NCI-H146 treated with DMSO at 0.1 percent for 48 hours (cell line): ENCODE data around the gene CALML3.

Source experiments
- DNase-seq: peaks from one replicate; lab custom pipeline; 2025; ENCODE audit not compliant: unreplicated experiment; lab: John Stamatoyannopoulos, UW

Gene CALML3

DNA sequence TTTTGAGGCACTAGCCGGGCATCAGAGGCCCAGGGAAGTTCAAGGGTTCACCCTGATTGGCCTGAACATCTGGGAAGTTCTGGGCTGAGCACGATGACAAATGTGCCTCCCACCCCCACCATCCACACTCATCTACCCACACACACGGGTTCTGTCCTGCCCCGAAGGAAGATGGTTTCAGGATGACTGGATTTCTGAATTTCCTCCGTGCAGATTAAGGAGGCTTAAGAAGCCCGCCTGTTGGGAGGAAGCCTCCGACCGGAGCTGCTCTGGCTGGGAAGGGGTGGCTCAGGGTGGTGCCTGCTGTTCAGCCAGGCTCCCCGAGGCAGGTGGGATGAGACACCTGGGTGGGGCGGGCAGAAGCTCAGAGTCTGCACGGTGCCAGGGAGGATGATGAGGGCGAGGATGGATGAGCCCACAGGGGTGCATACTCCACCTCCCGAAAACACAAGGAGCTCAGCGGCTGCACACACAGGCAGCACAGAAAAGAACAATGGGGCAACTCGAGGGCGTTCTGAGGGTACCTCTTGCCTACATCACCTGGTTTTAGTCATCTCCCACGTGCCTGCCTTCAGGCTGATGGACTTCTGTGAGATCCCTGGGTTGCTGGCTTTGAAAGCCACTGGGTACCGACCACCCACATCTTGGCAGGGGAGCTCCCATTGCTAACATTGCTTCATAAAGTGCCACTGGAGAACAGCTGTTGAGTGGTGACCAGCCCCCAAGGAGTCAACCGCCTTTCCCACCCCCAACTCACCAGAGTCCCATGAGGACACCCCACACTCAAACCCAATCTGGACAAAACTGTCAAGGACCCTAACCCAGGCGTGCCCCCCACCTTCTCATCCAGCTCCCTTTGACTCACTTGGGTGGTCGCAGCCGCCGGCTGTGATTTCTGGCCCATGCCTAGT is 41.2 kb downstream of the CALML3 start:
- no peak for DNase-seq

DNA sequence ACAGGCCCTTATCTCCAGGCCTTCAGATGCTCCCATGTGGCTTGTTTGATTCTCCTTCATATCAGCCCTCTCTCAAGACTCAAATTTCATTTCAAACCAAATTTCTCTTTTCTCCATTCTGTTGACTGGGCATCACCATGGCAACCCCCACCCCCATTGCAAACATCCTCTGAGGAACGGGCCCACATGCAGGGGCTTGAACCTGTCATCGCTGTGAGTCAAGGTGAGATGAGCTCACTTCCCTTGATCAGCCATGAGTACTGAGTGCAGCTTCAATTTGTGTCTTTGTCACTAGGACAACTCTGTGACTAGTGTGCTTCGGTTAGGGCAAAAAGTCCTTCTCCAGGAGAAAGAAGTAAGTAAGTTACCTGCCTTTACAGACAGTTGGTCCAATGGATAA is 41.9 kb downstream of the CALML3 start:
- DNase-seq: peak; percentile 40

DNA sequence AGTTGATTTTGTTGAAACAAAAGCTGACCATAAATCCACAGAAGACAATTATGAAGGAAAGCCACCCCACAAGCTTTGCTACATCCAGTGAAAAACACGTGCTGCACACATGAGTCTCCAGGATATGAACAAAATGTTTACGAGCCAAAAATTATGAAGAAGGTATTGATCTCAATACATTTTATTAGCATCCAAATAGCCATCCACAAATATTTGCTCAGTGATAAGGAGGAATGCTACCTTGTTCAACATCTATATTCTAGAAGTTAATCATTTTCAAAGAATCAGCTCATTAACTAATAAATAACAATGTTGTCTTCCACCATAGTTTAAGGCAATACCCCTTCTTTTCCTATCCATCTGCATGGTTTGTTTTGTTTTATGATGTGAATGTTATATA is 42.7 kb downstream of the CALML3 start:
- DNase-seq: no peak

DNA sequence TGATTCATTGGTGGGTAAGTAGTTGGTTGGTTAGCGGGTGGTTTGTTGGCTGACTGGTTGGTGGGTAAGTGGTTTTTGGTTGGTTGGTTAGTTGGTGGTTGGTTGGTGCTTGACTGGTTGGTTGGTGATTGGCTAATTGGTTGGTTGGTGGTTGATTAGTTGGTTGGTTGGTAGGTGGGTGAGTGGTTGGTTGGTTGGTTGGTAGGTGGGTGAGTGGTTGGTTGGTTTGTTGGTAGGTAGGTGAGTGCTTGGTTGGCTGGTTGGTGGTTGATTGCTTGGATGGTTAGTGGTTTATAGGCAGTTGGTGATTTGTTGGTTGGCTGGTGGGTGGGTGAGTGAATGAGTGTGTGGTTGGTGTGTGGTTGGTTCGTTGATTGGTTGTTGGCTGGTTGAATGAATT is 44.2 kb downstream of the CALML3 start:
- no peak for DNase-seq

DNA sequence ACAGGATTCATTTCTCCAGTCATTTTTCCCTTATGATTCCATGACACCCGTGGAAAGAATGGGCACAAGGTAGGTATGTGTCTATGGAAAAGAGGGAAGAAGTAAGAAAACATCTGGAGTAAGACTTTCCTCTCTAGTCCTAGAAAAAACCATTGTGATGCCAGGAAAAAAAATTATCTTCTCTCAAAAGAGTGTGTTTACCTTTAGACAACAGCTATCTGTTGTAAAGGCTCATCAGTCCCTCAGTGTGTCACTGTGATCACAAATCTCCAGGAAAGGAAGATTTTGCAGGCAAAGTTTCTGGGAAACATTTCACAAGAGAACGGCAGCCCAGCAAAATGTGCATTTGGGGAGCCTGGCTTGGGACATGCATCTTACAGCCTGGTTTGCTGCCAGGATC is 44.8 kb downstream of the CALML3 start:
- no peak for DNase-seq

DNA sequence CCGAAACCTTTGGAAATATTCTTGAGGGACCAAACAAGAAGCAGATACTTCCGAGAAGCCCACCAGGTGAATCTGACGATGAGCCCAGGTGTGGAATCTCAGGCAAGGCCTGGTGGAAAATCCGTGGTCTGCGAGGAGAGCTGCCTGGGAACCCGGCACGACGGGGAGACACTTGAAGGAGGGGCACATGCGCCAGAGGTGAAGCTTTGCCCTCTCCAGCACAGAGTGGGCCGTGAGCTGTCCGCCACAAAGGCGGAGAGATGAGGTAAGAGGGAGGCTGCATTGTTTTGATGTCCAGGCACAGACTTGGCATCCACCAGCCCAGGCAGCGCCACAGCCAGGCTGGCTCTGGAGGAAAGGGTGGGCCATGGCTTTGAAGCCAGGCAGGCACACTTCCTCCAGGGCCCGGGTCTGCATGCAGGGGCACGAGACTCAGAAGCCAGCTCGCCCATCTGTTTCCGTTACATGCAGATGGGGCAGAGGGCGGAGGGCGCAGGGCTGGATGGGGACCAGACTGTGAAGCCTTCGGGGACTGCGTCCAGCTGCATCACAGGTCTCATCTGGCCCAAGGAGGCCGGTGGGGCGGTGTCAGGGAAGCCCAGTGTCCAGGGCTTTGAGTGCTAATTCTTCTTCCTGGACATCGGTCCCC is 45.4 kb downstream of the CALML3 start:
- DNase-seq: no peak

DNA sequence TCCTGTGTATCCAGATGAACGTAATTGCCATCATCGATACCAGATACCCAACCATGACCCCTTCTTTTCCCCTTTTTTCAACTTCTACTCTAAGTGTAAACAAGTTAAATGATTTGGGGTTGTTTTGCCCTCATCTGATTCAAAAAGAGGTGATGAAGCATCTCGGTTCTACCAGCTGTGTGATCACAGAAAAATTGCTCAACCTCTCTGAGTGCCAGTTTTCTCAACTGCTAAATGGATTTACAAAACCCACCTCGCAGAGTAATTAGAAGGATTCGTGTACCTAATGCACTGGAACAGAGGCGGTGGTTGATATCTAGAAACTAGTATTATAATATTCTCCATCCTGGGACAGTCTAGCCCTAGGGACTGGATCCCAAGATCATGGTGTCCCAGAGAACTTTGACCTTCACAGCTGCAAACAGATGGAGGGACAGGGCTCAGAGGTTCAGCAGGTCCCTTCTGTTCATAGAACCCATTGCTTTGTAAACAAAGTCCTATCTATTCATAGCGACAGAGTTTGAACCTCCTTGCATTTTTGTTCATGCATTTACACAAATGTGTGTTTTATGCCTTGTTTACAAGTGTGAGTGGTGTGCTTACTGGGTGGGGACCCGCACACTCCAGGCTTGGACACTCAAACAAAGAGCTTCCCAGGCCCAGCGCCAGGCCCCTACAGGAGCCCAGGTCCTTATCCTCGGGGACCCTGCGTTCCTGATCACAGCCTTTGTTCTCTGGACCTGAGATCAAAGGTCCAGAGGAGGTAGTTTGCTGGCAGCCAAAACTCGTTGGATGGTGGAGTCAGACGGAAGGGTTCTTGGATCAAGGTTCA is 46.4 kb downstream of the CALML3 start:
- no peak for DNase-seq

DNA sequence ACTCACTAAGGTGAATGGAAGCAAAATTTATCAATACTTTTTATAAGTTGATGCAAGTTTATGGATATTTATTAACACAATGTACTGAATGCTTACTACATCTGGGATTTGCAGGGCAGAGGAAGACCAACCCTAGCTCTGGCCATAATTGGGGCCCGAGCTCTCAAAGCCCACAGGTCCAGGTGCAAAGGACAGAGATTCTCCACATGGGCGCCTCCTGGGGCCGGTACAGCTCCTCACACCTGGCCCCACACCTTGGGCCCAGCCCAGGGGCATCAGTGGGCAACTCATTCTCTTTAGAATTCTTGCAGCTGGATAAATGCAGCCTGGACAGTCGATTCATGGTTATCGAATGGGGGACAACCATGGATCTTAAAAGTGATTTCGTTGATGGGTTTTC is 47.1 kb downstream of the CALML3 start:
- no peak for DNase-seq

DNA sequence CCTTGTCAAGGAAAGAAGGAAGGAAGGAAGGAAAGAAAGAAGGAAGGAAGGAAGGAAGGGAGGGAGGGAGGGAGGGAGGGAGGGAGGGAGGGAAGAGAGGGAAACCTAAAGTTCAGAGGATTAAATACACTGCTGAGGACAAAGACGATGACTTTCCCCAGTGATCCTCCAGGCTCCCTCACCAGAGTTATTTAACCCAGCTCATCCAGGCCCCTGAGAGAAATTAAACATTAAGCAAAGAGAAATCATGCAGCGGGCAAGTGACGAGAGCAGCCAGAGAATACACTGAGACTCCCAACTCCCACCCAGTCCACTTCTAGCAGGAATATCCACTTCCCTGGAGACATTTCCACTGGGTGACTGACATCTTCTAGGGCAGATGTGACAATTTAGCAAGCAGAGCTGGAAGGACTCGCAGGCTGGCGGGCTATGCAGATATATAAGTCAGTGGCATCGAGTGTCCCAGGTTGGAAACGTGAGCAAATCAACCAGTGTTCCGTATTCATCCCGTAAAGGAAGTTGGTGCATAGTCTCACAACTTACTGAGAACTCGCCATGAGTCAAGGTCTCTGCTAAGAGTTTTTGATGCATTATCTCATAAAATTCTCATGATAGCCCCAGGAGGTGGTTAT is 48.7 kb downstream of the CALML3 start:
- DNase-seq: no peak

DNA sequence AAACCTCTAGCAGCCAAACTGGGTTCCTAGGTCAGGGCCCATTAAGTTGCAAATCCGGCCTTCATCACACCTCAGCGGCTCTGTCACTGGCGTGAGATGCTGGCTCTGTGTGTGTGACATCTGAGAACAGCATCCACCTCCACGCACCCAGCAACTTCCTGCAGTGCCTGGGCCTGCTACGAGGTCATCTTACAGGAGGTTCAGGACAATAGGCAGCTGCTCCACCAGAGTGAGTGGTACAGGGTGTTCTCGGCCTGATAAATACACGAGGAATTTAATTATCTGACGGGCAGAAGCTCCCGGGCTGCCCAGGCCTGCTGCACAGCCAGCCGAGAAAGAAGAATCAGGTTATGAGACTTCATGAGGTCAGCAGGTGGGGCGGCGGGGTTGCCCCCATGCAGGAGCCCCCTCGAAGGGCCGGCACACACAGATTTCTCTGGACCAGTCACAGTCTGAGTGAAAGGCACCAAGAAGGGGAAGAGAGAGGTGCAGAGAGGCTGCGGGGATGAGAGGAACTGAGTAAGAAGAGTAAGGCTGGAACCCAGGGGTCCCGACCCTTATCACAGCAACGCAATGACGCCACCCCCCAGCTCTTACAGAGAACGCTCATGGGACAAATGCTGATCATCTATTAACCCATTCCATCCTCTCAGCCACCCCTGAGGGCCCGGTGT is 49.3 kb downstream of the CALML3 start:
- DNase-seq: no peak

DNA sequence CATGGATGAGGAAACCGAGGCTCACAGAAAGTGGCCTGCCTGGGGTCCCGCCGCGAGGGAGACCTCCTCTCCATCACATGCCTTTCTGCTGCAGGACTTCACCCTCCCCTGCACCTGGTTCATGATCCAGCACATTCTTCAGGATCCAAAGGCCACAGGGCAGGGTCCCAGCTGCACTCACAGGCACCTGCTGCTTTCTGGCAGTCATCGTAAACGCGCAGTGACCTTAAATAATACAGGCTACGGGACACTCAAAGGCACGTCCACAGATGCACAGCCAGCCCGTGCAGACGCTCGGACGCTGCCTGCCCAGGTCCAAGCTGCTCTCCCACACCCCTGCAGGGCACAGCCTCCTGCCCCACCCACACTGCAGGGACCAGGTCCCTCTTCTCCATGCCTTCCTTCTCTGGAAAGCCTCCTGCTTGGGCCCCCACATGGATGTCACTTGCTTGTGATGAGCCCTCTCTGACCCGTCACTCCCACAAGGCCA is 49.9 kb downstream of the CALML3 start:
- no peak for DNase-seq

DNA sequence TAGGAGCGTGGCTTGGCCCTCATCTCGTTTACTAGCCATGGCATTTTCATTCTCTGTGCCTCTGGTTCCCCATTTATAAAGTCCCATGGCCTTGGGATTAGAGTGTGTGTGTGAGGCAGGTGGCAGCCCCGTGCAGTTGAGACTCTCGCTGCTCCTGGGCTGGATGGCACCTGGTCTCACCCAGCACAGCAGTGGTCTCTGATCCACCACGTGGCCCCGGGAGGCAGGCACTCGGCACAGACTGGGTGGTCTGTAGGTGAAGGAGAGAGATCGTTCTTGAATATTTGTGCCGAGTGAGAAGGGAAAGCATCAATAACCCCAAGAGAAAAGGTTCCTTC is 50.4 kb downstream of the CALML3 start:
- no peak for DNase-seq

DNA sequence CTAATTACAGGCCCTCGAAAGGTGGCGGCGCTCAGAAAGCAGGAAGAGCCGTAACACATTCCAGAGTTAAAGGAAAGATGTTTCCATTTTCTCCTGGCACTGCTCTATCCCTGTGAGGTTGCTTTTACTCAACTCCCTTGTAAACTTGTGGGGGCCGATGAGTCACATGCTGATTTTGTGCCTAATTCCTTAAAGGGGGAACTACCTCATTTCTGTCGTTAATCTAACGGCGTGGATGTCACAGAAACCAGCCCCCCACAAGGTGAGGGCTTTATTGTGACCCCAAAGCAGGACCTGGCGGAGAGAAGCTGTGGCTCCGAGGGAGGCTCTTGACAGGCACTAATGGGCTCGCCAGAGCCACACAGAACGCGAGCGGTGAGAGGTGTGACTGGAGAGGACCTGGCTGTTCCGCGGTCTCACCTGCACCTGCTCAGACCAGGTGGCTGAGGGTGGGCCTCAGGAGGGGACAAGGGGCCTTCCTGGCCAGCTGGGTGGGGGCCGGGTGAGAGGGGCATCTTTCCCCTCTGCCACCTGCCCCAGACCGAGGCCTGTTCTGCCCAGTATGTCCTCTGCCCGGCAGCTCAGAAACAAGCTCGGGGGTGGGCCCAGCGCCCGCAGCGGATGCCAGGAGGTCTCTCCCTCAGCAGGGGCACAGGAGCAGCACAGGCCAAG is 50.9 kb downstream of the CALML3 start:
- DNase-seq: no peak

DNA sequence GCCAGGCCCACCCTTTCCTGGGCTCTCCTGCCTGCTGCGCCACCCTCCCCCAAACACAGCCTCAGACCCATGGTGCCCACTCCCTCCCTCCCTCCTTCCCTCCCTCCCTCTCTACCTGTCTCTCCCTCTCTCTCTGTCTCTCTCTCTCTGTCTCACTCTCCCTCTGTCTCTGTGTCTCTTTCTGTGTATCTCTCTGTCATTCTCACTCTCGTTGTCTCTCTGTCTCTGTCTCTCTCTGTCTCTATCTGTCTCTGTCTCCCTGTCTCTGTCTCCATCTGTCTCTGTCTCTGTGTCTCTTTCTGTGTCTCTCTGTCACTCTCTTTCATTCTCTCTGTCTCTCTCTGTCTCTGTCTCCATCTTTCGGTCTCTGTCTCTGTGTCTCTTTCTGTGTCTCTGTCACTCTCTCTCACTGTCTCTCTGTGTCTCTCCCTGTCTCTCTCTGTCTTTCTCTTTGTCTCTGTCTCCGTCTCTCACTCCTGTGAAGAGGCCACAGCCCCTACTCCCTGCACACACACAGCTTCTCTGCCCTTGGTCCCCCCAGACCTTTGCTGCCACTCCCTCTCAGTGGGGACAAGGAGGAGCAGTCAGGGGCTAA is 51.5 kb downstream of the CALML3 start:
- no peak for DNase-seq
